Small intestine (tissue), 7 donors: Measurements from ENCODE around the gene SOWAHC. TPM values are rescaled to one million over a fixed set of nuclear protein-coding genes. Genes with fewer than 3 reads are reported as not detected.
A peak's percentile ranks its signal among the peaks of the same experiment; 100 is the strongest.

Experiments used
- DNase-seq, 2 donors: peaks; one replicate each; pipeline versions ENCODE4 v3.0.0 to v3.0.0-alpha.2; 2013
- FAIRE-seq: peaks from 2 replicates; lab custom pipeline; 2012; peaks lifted over from hg19 to GRCh38; lab: Jason Lieb, UNC
- H3K27ac ChIP-seq, 3 donors: one replicate each; pipeline ENCODE4 v1.5.1; 2013; ENCODE audit warnings: low read length in 2 of 3, mild to moderate bottlenecking in 2 of 3, control low read depth in 1 of 3, inconsistent platforms in 1 of 3, low read depth in 1 of 3, moderate library complexity in 1 of 3
- H3K27me3 ChIP-seq, 3 donors: one replicate each; pipeline ENCODE4 v1.6.1; 2013; ENCODE audit warnings: low read length in 3 of 3, inconsistent platforms in 1 of 3; ENCODE audit not compliant: control insufficient read depth in 3 of 3, insufficient read depth in 3 of 3
- H3K36me3 ChIP-seq, 3 donors: one replicate each; pipeline ENCODE4 v1.6.1; 2013; ENCODE audit warnings: low read length in 3 of 3, inconsistent platforms in 1 of 3, low read depth in 1 of 3, mild to moderate bottlenecking in 1 of 3, moderate library complexity in 1 of 3; ENCODE audit not compliant: control insufficient read depth in 3 of 3, insufficient read depth in 2 of 3
- H3K4me1 ChIP-seq, 3 donors: one replicate each; pipeline ENCODE4 v1.6.1; 2013; ENCODE audit warnings: low read length in 2 of 3, inconsistent platforms in 1 of 3, low read depth in 1 of 3, mild to moderate bottlenecking in 1 of 3, moderate library complexity in 1 of 3; ENCODE audit not compliant: control insufficient read depth in 3 of 3, insufficient read depth in 2 of 3
- H3K4me3 ChIP-seq, 3 donors: one replicate each; pipeline ENCODE4 v1.5.1; 2013; ENCODE audit warnings: low read length in 3 of 3, control low read depth in 1 of 3, inconsistent platforms in 1 of 3, low read depth in 1 of 3, mild to moderate bottlenecking in 1 of 3, moderate library complexity in 1 of 3
- H3K9me3 ChIP-seq, 2 donors: one replicate each; pipeline ENCODE4 v1.6.1; 2013; ENCODE audit warnings: low read depth in 1 of 2, low read length in 1 of 2; ENCODE audit not compliant: control insufficient read depth in 2 of 2, insufficient read depth in 1 of 2
- WGBS, 3 donors: extraction: QIAGEN DNeasy Blood & Tissue Kit; methylation state at CpG; one replicate each; pipeline ENCODE4 v1.1.7; 2013; 5-methylcytosine and 5-hydroxymethylcytosine counted together
- polyA plus RNA-seq, 4 donors: library from polyadenylated mRNA; stranded (reverse) in 3 of 4; unstranded in 1 of 4; fragments of 200-250 nt in 3 of 4; fragments of 120-200 nt in 1 of 4; gene quantifications; one replicate each; pipeline versions ENCODE4 v1.2.1 to v1.2.3, GENCODE V29; 2013
- donor health status: healthy with polysubstance abuse.
- donor health status: control.
- donor health status: control.
- donor health status: Bipolar disorder and iron deficiency.
- donor health status: healthy.

The SOWAHC gene
- polyA plus RNA-seq, 4 donors, result 5.9 to 19.8 (median 7.0) TPM

GRCh38 chr2:109594246-109594885, 19.8 kb upstream of the SOWAHC start:
- Histone ChIP-seq H3K9me3 (no peaks in the 10 kb centered on the region), H3K27me3 (no peaks in the 10 kb centered on the region), H3K4me1 (no peaks in the 10 kb centered on the region), H3K4me3 (no peak overlapping the region), H3K27ac (no peak overlapping the region), H3K36me3 (peaks cover 0 to 22% (median 0%) of the 10 kb centered on the region in 3 donors)
- no peak for FAIRE-seq
- 85 to 94% (median 93%) methylated on average over 16 of the region's 16 CpGs for WGBS, 3 donors
- DNase-seq, result no peak

- Histone ChIP-seq H3K36me3 (peaks cover 0 to 17% (median 0%) of the 10 kb centered on the region in 3 donors), H3K4me3 (no peak overlapping the region), H3K9me3 (no peaks in the 10 kb centered on the region), H3K27me3 (no peaks in the 10 kb centered on the region), H3K27ac (no peak overlapping the region), H3K4me1 (no peaks in the 10 kb centered on the region)
- WGBS, 3 donors, result 84 to 89% (median 87%) methylated on average over 4 of the region's 4 CpGs
- DNase-seq (no peak), FAIRE-seq (no peak)
Measured at GRCh38 chr2:109595644-109596043, 18.5 kb upstream of the SOWAHC start.

GRCh38 chr2:109597283-109597682, 16.9 kb upstream of the SOWAHC start:
- Histone ChIP-seq H3K4me3 (no peak overlapping the region), H3K27ac (no peak overlapping the region), H3K4me1 (peaks cover 0 to 3% (median 1%) of the 10 kb centered on the region in 3 donors), H3K9me3 (no peaks in the 10 kb centered on the region), H3K36me3 (peaks cover 0 to 9% (median 0%) of the 10 kb centered on the region in 3 donors), H3K27me3 (no peaks in the 10 kb centered on the region)
- no peak for FAIRE-seq
- WGBS, 3 donors, result 79 to 81% (median 80%) methylated on average over 3 of the region's 3 CpGs
- no peak for DNase-seq

- no peak overlapping the region for H3K27ac ChIP-seq
- H3K4me3 ChIP-seq, result no peak overlapping the region
- peaks cover 2 to 4% (median 3%) of the 10 kb centered on the region in 3 donors for H3K4me1 ChIP-seq
- peaks cover 0 to 3% (median 0%) of the 10 kb centered on the region in 3 donors for H3K36me3 ChIP-seq
- 18 to 48% (median 46%) methylated on average over 6 of the region's 6 CpGs for WGBS, 3 donors
- H3K27me3 ChIP-seq, result no peaks in the 10 kb centered on the region
- DNase-seq (peak in 1 of 2 donors; percentile 25), FAIRE-seq (no peak)
- no peaks in the 10 kb centered on the region for H3K9me3 ChIP-seq
Measured at GRCh38 chr2:109601783-109602182, 12.4 kb upstream of the SOWAHC start.

- no peak overlapping the region for H3K4me3 ChIP-seq
- DNase-seq (no peak), FAIRE-seq (no peak)
- H3K9me3 ChIP-seq, result no peaks in the 10 kb centered on the region
- H3K27me3 ChIP-seq, result no peaks in the 10 kb centered on the region
- 62 to 84% (median 63%) methylated on average over 3 of the region's 3 CpGs for WGBS, 3 donors
- H3K27ac ChIP-seq, result no peak overlapping the region
- H3K36me3 ChIP-seq, result no peaks in the 10 kb centered on the region
- H3K4me1 ChIP-seq, result peaks cover 2 to 6% (median 3%) of the 10 kb centered on the region in 3 donors
Measured at GRCh38 chr2:109602617-109603188, 11.5 kb upstream of the SOWAHC start.

- DNase-seq, result peak; percentile 48 to 54
- H3K9me3 ChIP-seq, result no peaks in the 10 kb centered on the region
- peaks cover 2 to 16% (median 5%) of the 10 kb centered on the region in 3 donors for H3K4me1 ChIP-seq
- H3K4me3 ChIP-seq, result no peak overlapping the region
- no peaks in the 10 kb centered on the region for H3K36me3 ChIP-seq
- 61 to 76% (median 68%) methylated on average over 5 of the region's 5 CpGs for WGBS, 3 donors
- no peaks in the 10 kb centered on the region for H3K27me3 ChIP-seq
- no peak for FAIRE-seq
- no peak overlapping the region for H3K27ac ChIP-seq
Measured at GRCh38 chr2:109604597-109604996, 9.6 kb upstream of the SOWAHC start.

- Histone ChIP-seq H3K27ac (no peak overlapping the region), H3K4me1 (peaks cover 1 to 28% (median 3%) of the 10 kb centered on the region in 3 donors), H3K36me3 (peaks cover 0 to 3% (median 0%) of the 10 kb centered on the region in 3 donors), H3K4me3 (no peak overlapping the region), H3K9me3 (no peaks in the 10 kb centered on the region), H3K27me3 (peaks cover 0 to 2% (median 0%) of the 10 kb centered on the region in 3 donors)
- no peak for FAIRE-seq
- 56 to 74% (median 62%) methylated on average over 2 of the region's 2 CpGs for WGBS, 3 donors
- peak in 1 of 2 donors; percentile 22 for DNase-seq
Measured at GRCh38 chr2:109607766-109608165, 6.4 kb upstream of the SOWAHC start.

- H3K27ac ChIP-seq, result peak overlapping the region in 2 of 3 donors; percentile 51 to 54
- peaks cover 1 to 28% (median 3%) of the 10 kb centered on the region in 3 donors for H3K4me1 ChIP-seq
- H3K36me3 ChIP-seq, result peaks cover 0 to 3% (median 0%) of the 10 kb centered on the region in 3 donors
- no peaks in the 10 kb centered on the region for H3K9me3 ChIP-seq
- WGBS, 3 donors, result 43 to 64% (median 52%) methylated on average over 8 of the region's 8 CpGs
- H3K4me3 ChIP-seq, result no peak overlapping the region
- FAIRE-seq (no peak), DNase-seq (peak; percentile 63 to 64)
- H3K27me3 ChIP-seq, result peaks cover 0 to 2% (median 0%) of the 10 kb centered on the region in 3 donors
Measured at GRCh38 chr2:109609352-109610024, 4.7 kb upstream of the SOWAHC start.
